ENCODE data around the gene FTCD. TPM values are rescaled to one million over a fixed set of nuclear protein-coding genes. Genes with fewer than 3 reads are reported as not detected.

FTCD gene
- total and polyA plus RNA-seq, 2 donors (not counting 3 experiments of a cell fraction or from before 2014, with no cell fraction given): 0.06 to 1.2 TPM

DNA sequence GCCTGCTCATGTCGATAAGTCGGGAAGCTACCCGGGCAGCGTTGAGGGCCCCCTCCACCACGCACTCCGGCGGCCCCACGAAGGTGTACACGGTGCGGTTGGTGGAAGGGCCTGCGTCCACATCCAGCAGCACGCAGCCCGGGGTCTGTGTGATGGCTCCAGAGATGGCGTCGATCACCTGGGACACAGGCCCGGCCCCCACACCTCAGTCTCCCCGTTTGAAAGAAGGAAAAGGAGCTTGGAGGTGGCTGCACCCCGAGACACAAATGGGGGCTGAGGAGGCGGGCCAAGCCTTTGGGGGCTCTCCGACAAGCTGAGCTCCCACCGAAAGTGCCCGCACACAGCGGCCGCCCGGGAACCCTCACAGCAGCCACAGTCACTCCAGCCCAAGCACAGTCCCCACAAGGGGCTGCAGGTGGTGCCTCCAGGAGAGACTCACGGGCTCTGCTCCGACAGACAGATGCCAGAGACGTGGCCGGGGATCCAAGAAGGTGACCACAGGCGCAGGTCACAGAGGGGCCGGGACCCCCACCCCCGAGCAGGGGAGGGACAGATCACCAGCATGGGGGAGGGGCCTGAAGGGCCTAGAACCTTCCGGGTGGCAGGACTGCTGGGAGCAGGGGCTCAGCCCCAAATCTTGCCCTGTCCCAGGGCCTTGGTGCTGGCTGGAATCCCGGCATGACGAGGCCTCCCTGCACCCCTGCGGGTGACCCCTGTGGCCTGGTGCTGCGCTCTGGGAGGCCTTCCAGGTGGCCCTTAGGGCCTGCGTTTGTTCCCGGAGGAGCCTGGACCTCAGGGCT is 1.0 kb downstream of the FTCD start:
- dilution Hi-C loops (cut with MboI; ENCODE audit: extremely low pct_ligation_motif_present, low sequenced_read_pairs) (no loop called here), intact Hi-C loops (cut with micrococcal nuclease) (loop anchor here (5.0 kb wide), 1 partner anchor 33 kb away; no protein-coding TSS in a partner anchor)
- CTCF ChIA-PET: interaction anchor here (1.2 to 4.0 kb wide), 3 partner anchors 11 to 152 kb away, joined by 3 to 39 read pairs (median 11); no protein-coding TSS in a partner anchor

More for the DNA sequence above, 1.0 kb downstream of the FTCD start:
- Histone ChIP-seq H3K79me2 (ENCODE audit: control insufficient read depth, insufficient read depth, low read length) (no peaks in the 10 kb centered on the region), H3K9ac (replicated peaks; ENCODE audit: extremely low read depth, insufficient read depth, low read length) (no peak overlapping the region), H3K27me3 (ENCODE audit: control insufficient read depth in 2 of 2, insufficient read depth in 2 of 2, low read length in 2 of 2) (no peaks in the 10 kb centered on the region), H3K36me3 (ENCODE audit: control insufficient read depth in 2 of 2, extremely low read depth in 1 of 2, insufficient read depth in 2 of 2, low read length in 2 of 2) (no peaks in the 10 kb centered on the region), H2AFZ (ENCODE audit: low read depth, low read length) (no peak overlapping the region), H3K4me3 (replicated peaks in 1 of 3; ENCODE audit: insufficient read depth in 1 of 3, low read depth in 1 of 3, low read length in 3 of 3) (no peak overlapping the region), H3K9me3 (replicated peaks; ENCODE audit: control insufficient read depth, insufficient read depth, low read length) (no peaks in the 10 kb centered on the region), H4K20me1 (replicated peaks; ENCODE audit: control insufficient read depth, extremely low read depth, insufficient read depth, low read length) (no peaks in the 10 kb centered on the region), H3K4me2 (ENCODE audit: insufficient read depth, low read length) (no peak overlapping the region), H3K27ac (ENCODE audit: insufficient read depth, low read depth, low read length) (no peak overlapping the region), H3K9me1 (replicated peaks; ENCODE audit: control insufficient read depth, extremely low read depth, insufficient read depth, low read length) (no peaks in the 10 kb centered on the region), H3K4me1 (ENCODE audit: control insufficient read depth, extremely low read depth, insufficient read depth, low read length) (no peaks in the 10 kb centered on the region)
- POLR2A ChIA-PET: no interaction called here
- DNase-seq (ENCODE audit: low read depth, low spot score) (no peak), FAIRE-seq (no peak)
- no TSS peak for BruUV-seq (replicated peaks)
- TF ChIP-seq JUN (IDR thresholded peaks at IDR 0.05; ENCODE audit: borderline replicate concordance, insufficient read depth, insufficient read length, low read depth) (no peak), GATA2 (IDR thresholded peaks at IDR 0.05; ENCODE audit: insufficient read depth, insufficient read length, low read depth, low read length) (no peak), POLR2AphosphoS5 (IDR thresholded peaks at IDR 0.05; ENCODE audit: insufficient read depth, low read depth, low read length) (no peak), EZH2 (IDR thresholded peaks at IDR 0.05; ENCODE audit: borderline replicate concordance, low read depth, low read length, severe bottlenecking) (no peak), POLR2A (IDR thresholded peaks at IDR 0.05; ENCODE audit: low read depth, low read length) (no peak), MYC (IDR thresholded peaks at IDR 0.05; ENCODE audit: low read depth, low read length) (no peak), FOS (IDR thresholded peaks at IDR 0.05; ENCODE audit: borderline replicate concordance, insufficient read depth, low read length) (no peak)
- TF ChIP-seq, protein P1, sequence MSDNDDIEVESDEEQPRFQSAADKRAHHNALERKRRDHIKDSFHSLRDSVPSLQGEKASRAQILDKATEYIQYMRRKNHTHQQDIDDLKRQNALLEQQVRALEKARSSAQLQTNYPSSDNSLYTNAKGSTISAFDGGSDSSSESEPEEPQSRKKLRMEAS (IDR thresholded peaks at IDR 0.05; ENCODE audit: insufficient read depth, insufficient read length): no peak
- TF ChIP-seq, protein P2, sequence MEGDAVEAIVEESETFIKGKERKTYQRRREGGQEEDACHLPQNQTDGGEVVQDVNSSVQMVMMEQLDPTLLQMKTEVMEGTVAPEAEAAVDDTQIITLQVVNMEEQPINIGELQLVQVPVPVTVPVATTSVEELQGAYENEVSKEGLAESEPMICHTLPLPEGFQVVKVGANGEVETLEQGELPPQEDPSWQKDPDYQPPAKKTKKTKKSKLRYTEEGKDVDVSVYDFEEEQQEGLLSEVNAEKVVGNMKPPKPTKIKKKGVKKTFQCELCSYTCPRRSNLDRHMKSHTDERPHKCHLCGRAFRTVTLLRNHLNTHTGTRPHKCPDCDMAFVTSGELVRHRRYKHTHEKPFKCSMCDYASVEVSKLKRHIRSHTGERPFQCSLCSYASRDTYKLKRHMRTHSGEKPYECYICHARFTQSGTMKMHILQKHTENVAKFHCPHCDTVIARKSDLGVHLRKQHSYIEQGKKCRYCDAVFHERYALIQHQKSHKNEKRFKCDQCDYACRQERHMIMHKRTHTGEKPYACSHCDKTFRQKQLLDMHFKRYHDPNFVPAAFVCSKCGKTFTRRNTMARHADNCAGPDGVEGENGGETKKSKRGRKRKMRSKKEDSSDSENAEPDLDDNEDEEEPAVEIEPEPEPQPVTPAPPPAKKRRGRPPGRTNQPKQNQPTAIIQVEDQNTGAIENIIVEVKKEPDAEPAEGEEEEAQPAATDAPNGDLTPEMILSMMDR (IDR thresholded peaks at IDR 0.05; ENCODE audit: extremely low read depth in 1 of 2, insufficient read depth in 1 of 2, low read depth in 1 of 2, low read length in 2 of 2): no peak

Measured in endothelial cell of umbilical vein (primary cell).